Measurements from ENCODE around the gene RAB11FIP4. TPM values are rescaled to one million over a fixed set of nuclear protein-coding genes. Genes with fewer than 3 reads are reported as not detected.
"Not testable (repeated sequence)": the region's sequence is repeated elsewhere in the genome, so short reads cannot be mapped to it uniquely, and the experiment has no call there.

The RAB11FIP4 gene
- total and polyA plus RNA-seq, 12 donors = 0.48 to 3.8 (median 2.3) TPM

DNA sequence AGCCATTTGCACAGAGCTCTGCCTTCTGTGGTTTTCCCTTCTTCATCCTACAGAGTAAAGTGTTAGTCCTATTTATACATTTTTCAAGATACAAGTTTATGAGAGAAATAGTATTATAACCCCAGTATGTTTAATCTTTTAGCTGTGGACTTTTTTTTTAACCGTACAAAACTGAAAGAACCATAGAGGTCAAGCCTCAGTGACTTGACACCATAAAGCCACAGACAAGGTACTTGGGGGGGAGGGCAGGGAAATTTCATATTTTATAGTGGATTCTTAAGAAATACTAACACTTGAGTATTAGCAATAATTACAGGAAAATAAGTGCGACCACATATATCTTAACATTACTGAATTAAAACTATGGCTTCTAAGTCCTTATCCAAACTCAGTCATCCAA, 17.0 kb upstream of the RAB11FIP4 start:
- peaks cover 0 to 31% of the 10 kb centered on the region in 2 donors for H3K4me1 ChIP-seq (replicated peaks in 1 of 2)
- no peak overlapping the region for H3K27ac ChIP-seq
- TF ChIP-seq POLR2A (IDR thresholded peaks at IDR 0.05) = no peak
- TF ChIP-seq, protein P1, sequence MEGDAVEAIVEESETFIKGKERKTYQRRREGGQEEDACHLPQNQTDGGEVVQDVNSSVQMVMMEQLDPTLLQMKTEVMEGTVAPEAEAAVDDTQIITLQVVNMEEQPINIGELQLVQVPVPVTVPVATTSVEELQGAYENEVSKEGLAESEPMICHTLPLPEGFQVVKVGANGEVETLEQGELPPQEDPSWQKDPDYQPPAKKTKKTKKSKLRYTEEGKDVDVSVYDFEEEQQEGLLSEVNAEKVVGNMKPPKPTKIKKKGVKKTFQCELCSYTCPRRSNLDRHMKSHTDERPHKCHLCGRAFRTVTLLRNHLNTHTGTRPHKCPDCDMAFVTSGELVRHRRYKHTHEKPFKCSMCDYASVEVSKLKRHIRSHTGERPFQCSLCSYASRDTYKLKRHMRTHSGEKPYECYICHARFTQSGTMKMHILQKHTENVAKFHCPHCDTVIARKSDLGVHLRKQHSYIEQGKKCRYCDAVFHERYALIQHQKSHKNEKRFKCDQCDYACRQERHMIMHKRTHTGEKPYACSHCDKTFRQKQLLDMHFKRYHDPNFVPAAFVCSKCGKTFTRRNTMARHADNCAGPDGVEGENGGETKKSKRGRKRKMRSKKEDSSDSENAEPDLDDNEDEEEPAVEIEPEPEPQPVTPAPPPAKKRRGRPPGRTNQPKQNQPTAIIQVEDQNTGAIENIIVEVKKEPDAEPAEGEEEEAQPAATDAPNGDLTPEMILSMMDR (IDR thresholded peaks at IDR 0.05) = no peak
- no peak overlapping the region for H3K4me3 ChIP-seq
- intact Hi-C loops (cut with DNase I) = loop anchor here in 1 of 2 donors (10.0 kb wide), 1 partner anchor 140 kb away; no protein-coding TSS in a partner anchor
- peaks cover 0 to 9% of the 10 kb centered on the region in 2 donors for H3K36me3 ChIP-seq (replicated peaks in 1 of 2)
- H3K27me3 ChIP-seq = no peaks in the 10 kb centered on the region
- no peaks in the 10 kb centered on the region for H3K9me3 ChIP-seq (replicated peaks in 1 of 3)
- DNase-seq = no peak
- 90 to 96% (median 96%) methylated on average over 2 of the region's 2 CpGs for WGBS, 4 donors

DNA sequence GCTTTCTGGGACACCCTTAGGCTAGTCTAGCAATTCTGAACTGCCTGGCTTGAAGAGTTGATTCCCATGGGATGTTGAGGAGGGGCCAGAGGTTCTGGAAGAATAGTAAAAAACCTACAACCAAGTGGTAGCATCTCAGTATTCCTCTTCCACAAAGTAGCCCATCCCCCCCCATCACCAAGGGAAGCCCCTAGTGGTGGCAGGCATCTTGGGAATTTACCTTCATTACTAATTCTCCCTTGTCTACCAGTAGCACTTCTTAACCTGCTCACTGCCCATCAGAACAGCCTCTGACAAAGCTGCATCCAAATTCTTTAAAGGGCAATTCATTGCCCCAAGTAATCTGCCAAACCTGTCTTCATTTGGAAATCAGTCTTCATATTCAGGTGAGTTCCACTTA, 12.8 kb upstream of the RAB11FIP4 start:
- Histone ChIP-seq H3K27me3 (no peaks in the 10 kb centered on the region), H3K36me3 (replicated peaks in 1 of 2) (peaks cover 0 to 15% of the 10 kb centered on the region in 2 donors), H3K9me3 (replicated peaks in 1 of 3) (no peaks in the 10 kb centered on the region), H3K27ac (no peak overlapping the region), H3K4me3 (no peak overlapping the region), H3K4me1 (replicated peaks in 1 of 2) (no peaks in the 10 kb centered on the region)
- intact Hi-C loops (cut with DNase I) = loop anchor here in 1 of 2 donors (10.0 kb wide), 1 partner anchor 144 kb away; no protein-coding TSS in a partner anchor
- TF ChIP-seq POLR2A (IDR thresholded peaks at IDR 0.05) = no peak
- TF ChIP-seq, protein P1 (IDR thresholded peaks at IDR 0.05) = no peak
- no peak for DNase-seq

DNA sequence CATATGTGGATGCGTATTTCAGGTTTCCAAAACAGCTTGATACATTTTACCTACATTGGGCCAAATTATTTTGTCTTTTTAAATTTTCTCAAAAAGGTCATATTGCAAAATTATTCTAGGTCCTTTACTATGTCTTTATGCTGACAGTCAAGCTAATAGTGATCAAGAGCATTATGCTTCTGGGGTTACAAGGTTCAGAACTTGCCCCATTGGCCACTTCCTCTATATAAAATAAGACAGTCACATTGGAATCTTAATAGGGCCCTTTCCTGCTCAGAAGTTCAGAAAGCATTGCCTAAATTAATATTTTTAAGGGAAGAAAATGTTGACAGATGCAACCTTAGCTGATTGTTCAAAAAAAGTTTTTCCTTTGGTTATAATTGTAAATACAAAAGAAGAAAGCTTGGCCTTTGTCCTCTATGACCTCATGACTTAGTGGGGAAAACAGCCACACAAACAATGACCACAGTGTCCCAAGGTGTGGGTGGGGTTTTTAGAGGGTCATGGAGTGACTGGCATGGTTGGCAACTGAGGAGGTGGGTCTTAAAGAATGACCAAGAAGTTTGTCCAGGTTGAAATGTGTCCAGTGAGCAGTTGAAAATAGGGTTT, 11.8 kb upstream of the RAB11FIP4 start:
- TF ChIP-seq POLR2A (IDR thresholded peaks at IDR 0.05) = no peak
- TF ChIP-seq, protein P1 (IDR thresholded peaks at IDR 0.05) = no peak
- H3K27me3 ChIP-seq = no peaks in the 10 kb centered on the region
- intact Hi-C loops (cut with DNase I) = loop anchor here in 1 of 2 donors (10.0 kb wide), 1 partner anchor 145 kb away; no protein-coding TSS in a partner anchor

DNA sequence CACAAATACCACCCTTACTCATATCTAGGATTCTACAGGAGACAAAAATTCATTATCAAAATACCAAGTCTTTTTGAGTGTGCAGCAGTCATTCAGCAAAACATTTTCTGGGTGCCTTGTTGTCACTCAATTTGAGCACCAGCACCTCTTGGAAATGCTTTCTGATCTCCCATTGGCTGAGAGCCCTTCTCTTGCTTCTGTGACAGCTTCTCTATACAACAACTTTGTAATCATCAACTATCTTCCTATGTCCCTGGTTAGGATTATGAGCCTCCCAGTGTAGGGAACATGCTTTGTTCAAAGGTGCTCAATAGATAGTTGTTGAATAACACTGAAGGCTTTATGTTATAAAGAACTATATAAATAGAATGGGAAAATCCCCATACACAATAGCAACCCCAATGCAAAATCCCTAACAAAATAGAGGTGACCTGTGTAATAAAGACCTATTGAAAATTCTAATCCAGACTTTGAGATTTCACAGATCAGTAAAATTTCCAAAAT, 10.3 kb upstream of the RAB11FIP4 start:
- Histone ChIP-seq H3K27ac (no peak overlapping the region), H3K4me3 (no peak overlapping the region), H3K27me3 (no peaks in the 10 kb centered on the region), H3K36me3 (replicated peaks in 1 of 2) (peaks cover 0 to 7% of the 10 kb centered on the region in 2 donors), H3K9me3 (replicated peaks in 1 of 3) (no peaks in the 10 kb centered on the region), H3K4me1 (replicated peaks in 1 of 2) (peaks cover 0 to 4% of the 10 kb centered on the region in 2 donors)
- DNase-seq = no peak
- intact Hi-C loops (cut with DNase I) = no loop called here
- TF ChIP-seq, protein P1 (IDR thresholded peaks at IDR 0.05) = no peak
- no peak for TF ChIP-seq POLR2A (IDR thresholded peaks at IDR 0.05)

More for the DNA sequence above, 11.8 kb upstream of the RAB11FIP4 start:
- no peak overlapping the region for H3K27ac ChIP-seq
- H3K4me3 ChIP-seq = no peak overlapping the region
- H3K36me3 ChIP-seq (replicated peaks in 1 of 2) = peaks cover 0 to 7% of the 10 kb centered on the region in 2 donors
- no peaks in the 10 kb centered on the region for H3K4me1 ChIP-seq (replicated peaks in 1 of 2)
- WGBS, 4 donors = 96 to 98% (median 97%) methylated on average over 1 of the region's 1 CpG
- no peaks in the 10 kb centered on the region for H3K9me3 ChIP-seq (replicated peaks in 1 of 3)
- DNase-seq = no peak

DNA sequence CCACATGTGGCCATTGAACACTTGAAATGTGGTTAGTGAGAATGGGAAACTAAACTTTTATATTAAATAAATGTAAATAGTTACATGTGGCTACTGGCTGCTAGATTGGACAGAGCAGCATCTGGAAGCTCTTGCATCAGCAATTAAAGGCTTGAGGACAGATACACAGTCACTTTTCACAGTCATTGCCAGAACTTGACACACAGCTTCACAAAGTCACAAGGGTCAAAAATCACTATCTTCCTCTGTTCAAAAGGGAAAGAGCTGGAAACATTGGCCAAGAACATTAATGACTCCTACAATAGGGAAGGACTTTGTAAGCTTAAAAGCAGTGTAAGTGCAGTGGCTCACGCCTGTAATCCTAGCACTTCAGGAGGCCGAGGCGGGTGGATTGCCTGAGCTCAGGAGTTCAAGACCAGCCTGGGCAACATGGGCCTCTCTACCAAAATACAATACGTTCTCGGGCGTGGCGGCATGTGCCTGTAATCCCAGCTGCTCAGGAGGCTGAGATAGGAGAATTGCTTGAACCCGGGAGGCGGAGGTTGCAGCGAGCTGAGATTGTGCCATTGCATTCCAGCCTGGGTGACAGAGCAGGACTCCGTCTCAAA, 8.7 kb upstream of the RAB11FIP4 start:
- H3K9me3 ChIP-seq (replicated peaks in 1 of 3); H3K27ac ChIP-seq; H3K36me3 ChIP-seq (replicated peaks in 1 of 2); intact Hi-C loops (cut with DNase I); DNase-seq; H3K4me3 ChIP-seq; H3K4me1 ChIP-seq (replicated peaks in 1 of 2); H3K27me3 ChIP-seq: not testable (repeated sequence)
- 95 to 98% (median 98%) methylated on average over 11 of the region's 11 CpGs for WGBS, 4 donors

DNA sequence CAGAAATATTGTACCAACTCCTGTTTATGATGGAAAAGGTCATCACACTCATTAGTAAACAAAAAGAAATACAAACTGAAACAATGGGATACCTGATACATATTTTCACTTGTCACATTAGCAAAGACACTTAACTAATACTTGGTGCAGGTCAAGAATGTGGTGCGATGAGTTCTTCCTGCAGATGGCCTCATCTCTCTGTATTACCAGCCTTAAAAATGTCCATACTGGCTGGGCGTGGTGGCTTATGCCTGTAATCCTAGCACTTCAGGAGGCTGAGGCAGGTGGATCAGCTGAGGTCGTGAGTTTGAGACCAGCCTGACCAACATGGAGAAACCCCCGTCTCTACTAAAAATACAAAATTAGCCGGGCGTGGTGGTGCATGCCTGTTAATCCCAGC, 8.0 kb upstream of the RAB11FIP4 start:
- intact Hi-C loops (cut with DNase I); H3K9me3 ChIP-seq (replicated peaks in 1 of 3); H3K27me3 ChIP-seq; DNase-seq; H3K4me1 ChIP-seq (replicated peaks in 1 of 2); H3K36me3 ChIP-seq (replicated peaks in 1 of 2); H3K27ac ChIP-seq; H3K4me3 ChIP-seq: not testable (repeated sequence)
- WGBS, 4 donors = 92 to 96% (median 94%) methylated on average over 6 of the region's 6 CpGs
